Dendritic cell treated with granulocyte-macrophage colony-stimulating factor and Interleukin-4, amounts not matched to agents 40 ng/mL and 50 ng/mL, for 4 days (primary cell): ENCODE results near the gene PSMG4.
"Not testable (repeated sequence)": the region's sequence is repeated elsewhere in the genome, so short reads cannot be mapped to it uniquely, and the experiment has no call there.

ENCODE experiments used
- H3K27ac Mint-ChIP-seq: one replicate; pipeline ENCODE4 v1.8.0; 2022; ENCODE audit warnings: mild to moderate bottlenecking, mixed read lengths
- H3K27me3 Mint-ChIP-seq: one replicate; pipeline ENCODE4 v1.8.0; 2022; ENCODE audit warnings: mild to moderate bottlenecking, mixed read lengths
- H3K36me3 Mint-ChIP-seq: one replicate; pipeline ENCODE4 v1.8.0; 2022; ENCODE audit warnings: low read depth, mixed read lengths
- H3K4me1 Mint-ChIP-seq: one replicate; pipeline ENCODE4 v1.8.0; 2022; ENCODE audit warnings: low read depth, mixed read lengths
- H3K4me3 Mint-ChIP-seq: one replicate; pipeline ENCODE4 v1.8.0; 2022; ENCODE audit warnings: mild to moderate bottlenecking, moderate library complexity, mixed read lengths
- H3K9me3 Mint-ChIP-seq: one replicate; pipeline ENCODE4 v1.8.0; 2022; ENCODE audit warnings: mixed read lengths
- intact Hi-C: fragments of 100-400 bp; cut with micrococcal nuclease; formaldehyde crosslinking; loops from one replicate; pipeline ENCODE4 v1.15.0; 2022

The PSMG4 gene

GRCh38 chr6:3236005-3236404 lies 22.7 kb upstream of the PSMG4 start:
- no peaks in the 10 kb centered on the region for H3K36me3 Mint-ChIP-seq
- H3K4me1 Mint-ChIP-seq: peaks cover 25% of the 10 kb centered on the region
- H3K27ac Mint-ChIP-seq: no peak overlapping the region
- H3K4me3 Mint-ChIP-seq: no peak overlapping the region
- H3K27me3 Mint-ChIP-seq: peaks cover 80% of the 10 kb centered on the region
- intact Hi-C loops: no loop called here
- H3K9me3 Mint-ChIP-seq: no peaks in the 10 kb centered on the region

- Mint-ChIP-seq H3K9me3 (no peaks in the 10 kb centered on the region), H3K4me1 (peaks cover 15% of the 10 kb centered on the region), H3K4me3 (no peak overlapping the region), H3K27ac (no peak overlapping the region), H3K27me3 (peaks cover 70% of the 10 kb centered on the region), H3K36me3 (no peaks in the 10 kb centered on the region)
- intact Hi-C loops: no loop called here
These were observed 20.7 kb upstream of the PSMG4 start for GRCh38 chr6:3237761-3238662.

GRCh38 chr6:3239110-3239830 lies 19.5 kb upstream of the PSMG4 start:
- Mint-ChIP-seq H3K4me1 (peaks cover 13% of the 10 kb centered on the region), H3K9me3 (no peaks in the 10 kb centered on the region), H3K36me3 (no peaks in the 10 kb centered on the region), H3K27ac (no peak overlapping the region), H3K27me3 (peaks cover 71% of the 10 kb centered on the region), H3K4me3 (no peak overlapping the region)
- intact Hi-C loops: no loop called here

GRCh38 chr6:3240595-3240994 lies 18.2 kb upstream of the PSMG4 start:
- Mint-ChIP-seq H3K4me1 (peaks cover 9% of the 10 kb centered on the region), H3K27ac (no peak overlapping the region), H3K36me3 (no peaks in the 10 kb centered on the region), H3K27me3 (peaks cover 61% of the 10 kb centered on the region), H3K9me3 (no peaks in the 10 kb centered on the region), H3K4me3 (no peak overlapping the region)
- intact Hi-C loops: no loop called here

GRCh38 chr6:3241745-3242144 lies 17.0 kb upstream of the PSMG4 start:
- H3K4me3 Mint-ChIP-seq, intact Hi-C loops, H3K27ac Mint-ChIP-seq, H3K4me1 Mint-ChIP-seq, H3K36me3 Mint-ChIP-seq, H3K9me3 Mint-ChIP-seq: not testable (repeated sequence)
- peaks cover 59% of the 10 kb centered on the region for H3K27me3 Mint-ChIP-seq

DNA sequence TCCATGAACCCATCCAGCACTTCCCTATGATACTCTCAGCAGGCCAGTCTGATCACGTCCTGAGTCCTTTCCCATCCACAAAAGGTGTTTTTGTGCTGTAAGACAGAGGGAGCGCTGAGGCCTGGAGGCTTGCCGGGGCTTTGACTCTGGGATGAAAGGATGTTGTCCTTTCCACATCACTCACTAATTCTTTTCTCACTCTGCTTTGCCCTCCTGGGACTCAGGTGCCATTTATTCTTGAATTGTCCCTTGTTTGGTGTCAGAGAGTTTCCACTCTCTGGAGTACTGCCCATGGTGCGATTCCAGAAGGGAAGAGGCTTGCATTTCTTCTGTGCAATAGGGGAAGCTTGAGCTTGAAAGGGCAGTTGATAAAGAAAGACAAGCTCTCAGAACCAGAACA lies 16.0 kb upstream of the PSMG4 start:
- H3K9me3 Mint-ChIP-seq: no peaks in the 10 kb centered on the region
- H3K27me3 Mint-ChIP-seq: peaks cover 56% of the 10 kb centered on the region
- no peak overlapping the region for H3K4me3 Mint-ChIP-seq
- intact Hi-C loops: no loop called here
- peaks cover 5% of the 10 kb centered on the region for H3K4me1 Mint-ChIP-seq
- H3K27ac Mint-ChIP-seq: no peak overlapping the region
- H3K36me3 Mint-ChIP-seq: no peaks in the 10 kb centered on the region

- H3K4me1 Mint-ChIP-seq: peaks cover 1% of the 10 kb centered on the region
- H3K4me3 Mint-ChIP-seq: no peak overlapping the region
- peaks cover 59% of the 10 kb centered on the region for H3K27me3 Mint-ChIP-seq
- no peak overlapping the region for H3K27ac Mint-ChIP-seq
- H3K36me3 Mint-ChIP-seq: no peaks in the 10 kb centered on the region
- H3K9me3 Mint-ChIP-seq: no peaks in the 10 kb centered on the region
- intact Hi-C loops: no loop called here
These were observed 14.5 kb upstream of the PSMG4 start for GRCh38 chr6:3244003-3244831.

- H3K36me3 Mint-ChIP-seq, intact Hi-C loops, H3K4me1 Mint-ChIP-seq, H3K27ac Mint-ChIP-seq, H3K4me3 Mint-ChIP-seq, H3K9me3 Mint-ChIP-seq: not testable (repeated sequence)
- H3K27me3 Mint-ChIP-seq: peaks cover 61% of the 10 kb centered on the region
These were observed 13.9 kb upstream of the PSMG4 start for GRCh38 chr6:3244832-3245161.

DNA sequence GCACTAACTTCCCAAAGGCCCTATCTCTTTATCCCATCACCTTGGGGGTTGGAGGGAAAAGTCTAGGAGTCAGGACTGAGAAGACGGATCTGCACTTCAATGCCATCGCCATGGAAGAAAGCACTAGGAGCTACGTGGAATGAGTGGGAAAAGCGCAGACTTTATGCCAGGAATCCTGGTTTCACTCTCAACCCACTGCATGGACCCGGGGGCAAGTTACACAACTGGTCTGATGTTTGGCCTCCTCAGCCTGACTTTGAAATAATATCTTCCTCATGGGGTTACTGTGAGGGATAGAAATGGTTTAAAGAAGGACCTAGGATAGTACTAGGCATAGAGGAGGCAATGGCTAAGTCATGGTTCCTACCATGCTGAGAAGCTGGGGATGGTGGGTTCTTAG lies 13.5 kb upstream of the PSMG4 start:
- Mint-ChIP-seq H3K9me3 (no peaks in the 10 kb centered on the region), H3K27me3 (peaks cover 61% of the 10 kb centered on the region), H3K27ac (no peak overlapping the region), H3K4me1 (peaks cover 5% of the 10 kb centered on the region), H3K4me3 (no peak overlapping the region), H3K36me3 (no peaks in the 10 kb centered on the region)
- intact Hi-C loops: no loop called here

DNA sequence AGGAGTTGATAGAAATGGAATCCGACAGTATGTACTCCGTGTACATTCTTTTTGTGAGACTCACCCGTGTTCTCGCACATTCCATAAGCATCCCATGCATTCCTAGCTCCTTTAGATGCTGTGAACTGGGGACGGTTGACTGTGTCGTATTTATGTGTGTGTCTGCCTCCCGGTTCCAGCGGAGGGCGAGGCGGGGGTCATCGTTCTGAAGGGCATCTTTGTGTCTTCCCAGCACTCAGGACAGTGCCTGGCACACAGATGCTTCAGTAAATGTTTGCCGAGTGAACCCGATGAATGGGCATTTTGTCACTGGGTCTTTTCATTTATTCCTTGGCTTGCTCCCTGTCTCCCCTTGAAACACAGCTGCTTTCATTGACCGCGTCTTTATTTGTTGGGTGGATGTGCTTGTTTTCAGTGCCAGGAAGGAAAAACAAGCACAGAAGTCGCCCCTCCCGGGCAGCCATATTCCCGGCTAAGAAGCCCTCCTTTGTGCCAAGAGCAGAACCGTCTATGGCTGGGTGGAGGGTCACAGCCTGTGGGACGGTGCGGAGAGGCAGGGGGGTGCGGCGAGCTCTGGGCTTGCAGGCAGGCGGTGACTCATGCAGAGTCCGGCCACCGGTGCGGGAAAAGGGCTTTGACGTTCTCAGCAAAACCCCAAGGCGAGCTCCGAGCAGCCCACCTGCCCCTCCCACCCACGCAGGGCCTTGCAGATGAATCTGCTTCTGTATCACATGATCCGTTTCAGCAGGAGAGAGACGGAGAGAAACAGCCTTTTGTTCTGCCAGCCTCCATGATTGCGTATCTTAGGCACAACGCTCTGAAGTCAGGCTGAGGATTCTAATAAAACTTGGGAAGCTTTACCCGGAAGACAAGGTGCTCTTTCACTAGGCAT lies 11.2 kb upstream of the PSMG4 start:
- Mint-ChIP-seq H3K4me3 (no peak overlapping the region), H3K9me3 (no peaks in the 10 kb centered on the region), H3K36me3 (no peaks in the 10 kb centered on the region), H3K27ac (no peak overlapping the region), H3K4me1 (peaks cover 16% of the 10 kb centered on the region), H3K27me3 (peaks cover 63% of the 10 kb centered on the region)
- intact Hi-C loops: no loop called here

GRCh38 chr6:3249821-3250220 lies 8.9 kb upstream of the PSMG4 start:
- peaks cover 16% of the 10 kb centered on the region for H3K4me1 Mint-ChIP-seq
- H3K27me3 Mint-ChIP-seq: peaks cover 48% of the 10 kb centered on the region
- H3K27ac Mint-ChIP-seq: no peak overlapping the region
- no peaks in the 10 kb centered on the region for H3K9me3 Mint-ChIP-seq
- no peaks in the 10 kb centered on the region for H3K36me3 Mint-ChIP-seq
- intact Hi-C loops: loop anchor here (10.0 kb wide), 1 partner anchor 255 kb away; the partner anchor contains the start of gene NQO2
- no peak overlapping the region for H3K4me3 Mint-ChIP-seq

GRCh38 chr6:3250231-3250675 lies 8.5 kb upstream of the PSMG4 start:
- H3K27me3 Mint-ChIP-seq: peaks cover 53% of the 10 kb centered on the region
- H3K36me3 Mint-ChIP-seq: no peaks in the 10 kb centered on the region
- no peaks in the 10 kb centered on the region for H3K9me3 Mint-ChIP-seq
- no peak overlapping the region for H3K4me3 Mint-ChIP-seq
- H3K4me1 Mint-ChIP-seq: peaks cover 16% of the 10 kb centered on the region
- intact Hi-C loops: loop anchor here (10.0 kb wide), 1 partner anchor 255 kb away; the partner anchor contains the start of gene NQO2
- H3K27ac Mint-ChIP-seq: no peak overlapping the region
